ENCODE results near the gene ZNF223.

Gene ZNF223

DNA sequence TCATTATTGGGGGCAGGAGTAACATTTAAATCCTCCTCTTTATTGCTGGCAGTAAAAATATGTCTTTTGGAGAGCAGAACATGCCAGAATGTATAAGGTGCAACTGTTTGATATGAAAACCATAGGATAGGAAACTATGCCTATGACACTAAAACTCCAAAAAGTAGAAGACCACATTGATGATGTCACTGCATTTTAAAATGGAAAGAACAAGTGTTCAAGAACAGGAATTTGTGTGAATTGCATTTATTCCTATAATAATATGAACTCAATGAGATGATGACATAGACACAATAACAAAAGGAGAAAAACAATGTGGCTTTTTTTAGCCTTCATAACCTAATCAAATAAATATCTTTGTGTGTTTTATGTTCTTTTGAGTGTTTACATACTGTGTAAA lies 57.6 kb downstream of the ZNF223 start:
- TF ChIP-seq GATA2 (IDR thresholded peaks at IDR 0.05; ENCODE audit: low read depth, low read length) (no peak), GATA3 (IDR thresholded peaks at IDR 0.05; ENCODE audit: low read depth, low read length) (no peak)

- no peak for TF ChIP-seq GATA3 (IDR thresholded peaks at IDR 0.05; ENCODE audit: low read depth, low read length)
- no peak for TF ChIP-seq GATA2 (IDR thresholded peaks at IDR 0.05; ENCODE audit: low read depth, low read length)
Measured at GRCh38 chr19:44111910-44112463, 60.2 kb downstream of the ZNF223 start.

- TF ChIP-seq GATA2 (IDR thresholded peaks at IDR 0.05; ENCODE audit: low read depth, low read length): no peak
- TF ChIP-seq GATA3 (IDR thresholded peaks at IDR 0.05; ENCODE audit: low read depth, low read length): no peak
Measured at GRCh38 chr19:44112802-44113137, 60.9 kb downstream of the ZNF223 start.

GRCh38 chr19:44113138-44113783 lies 61.4 kb downstream of the ZNF223 start, which contains the start of gene ZNF225:
Gene ZNF225 (plus strand): TSS chr19:44113399. CDS start chr19:44115828, 2,429 bp downstream.
- TF ChIP-seq GATA2 (IDR thresholded peaks at IDR 0.05; ENCODE audit: low read depth, low read length) (no peak), GATA3 (IDR thresholded peaks at IDR 0.05; ENCODE audit: low read depth, low read length) (no peak)

DNA sequence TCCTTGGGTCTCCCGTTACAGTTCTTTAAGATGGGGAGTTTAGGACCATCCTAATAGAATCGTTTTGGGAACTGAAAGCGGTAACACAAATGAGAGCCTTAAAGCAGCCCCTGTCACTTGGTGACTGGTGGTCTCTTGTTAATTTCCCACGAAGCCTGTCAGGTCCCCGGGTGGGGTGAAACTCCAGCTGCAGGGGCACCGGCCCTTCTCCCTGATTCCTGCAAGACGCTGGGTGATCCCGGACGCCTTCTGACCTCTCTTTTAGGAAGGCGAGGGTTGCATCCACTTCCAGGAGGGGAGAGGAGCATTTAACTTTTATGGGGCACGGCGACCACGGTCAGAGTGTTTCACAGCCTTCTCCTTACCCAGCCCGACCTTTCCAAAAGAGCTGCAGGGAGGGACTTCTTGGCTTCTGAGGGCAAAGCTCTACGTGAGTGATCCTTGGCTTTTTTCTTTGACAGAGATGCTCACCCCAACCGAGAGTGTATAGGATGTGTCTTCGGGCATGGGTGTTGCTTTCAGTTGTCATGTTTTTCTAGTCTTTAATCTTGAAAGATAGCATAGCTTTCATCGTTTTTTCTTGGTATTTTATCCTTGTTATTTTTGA lies 62.1 kb downstream of the ZNF223 start:
- TF ChIP-seq GATA2 (IDR thresholded peaks at IDR 0.05; ENCODE audit: low read depth, low read length) (no peak), GATA3 (IDR thresholded peaks at IDR 0.05; ENCODE audit: low read depth, low read length) (no peak)
